IMR-90 (cell line): ENCODE data around the gene RASSF4. TPM values are rescaled to one million over a fixed set of nuclear protein-coding genes. Genes with fewer than 3 reads are reported as not detected.

ENCODE experiments used
- ATAC-seq: fragments of 200-7000 bp; cut with Tn5 transposase; 2 replicates; pipeline ENCODE4 v1.9.1; 2020; ENCODE audit warnings: low read depth, mild to moderate bottlenecking, moderate library complexity
- BruUV-seq: library from RNA; stranded (reverse); fragments of 400-500 nt; replicated peaks from 2 replicates; lab custom pipeline; 2021; lab: Mats Ljungman, UMichigan
- CTCF ChIA-PET: fragments of 300-600 bp; formaldehyde crosslinking; extraction: SDS; loops from one replicate; lab custom pipeline; 2021; ENCODE audit warnings: antibody characterized with exemption; lab: Yijun Ruan, JAX
- POLR2A ChIA-PET: fragments of 300-600 bp; sonication (Branson Sonifier 250); formaldehyde crosslinking; loops from one replicate; lab custom pipeline; 2022; ENCODE audit warnings: antibody characterized with exemption; ENCODE audit not compliant: unreplicated experiment; lab: Charles Lee
- DNase-seq: peaks from one replicate; pipeline ENCODE4 v3.0.0; 2013
- H2AFZ ChIP-seq: replicated peaks from 2 replicates; pipeline ENCODE3; 2013; ENCODE audit warnings: low read length, mild to moderate bottlenecking; ENCODE audit not compliant: poor library complexity
- H2AK5ac ChIP-seq: 2 replicates; pipeline ENCODE4 v1.6.1; 2013; ENCODE audit warnings: low read depth, low read length, inconsistent platforms
- H2AK9ac ChIP-seq: replicated peaks from 2 replicates; pipeline ENCODE3; 2013; ENCODE audit warnings: mild to moderate bottlenecking, low read depth, low read length, moderate library complexity; ENCODE audit not compliant: poor library complexity
- H2BK120ac ChIP-seq: 2 replicates; pipeline ENCODE4 v1.6.1; 2013; ENCODE audit warnings: low read depth, low read length, inconsistent platforms
- H2BK15ac ChIP-seq: 3 replicates; pipeline ENCODE4 v1.6.1; 2013; ENCODE audit warnings: low read depth, low read length, inconsistent platforms
- H2BK20ac ChIP-seq: 2 replicates; pipeline ENCODE4 v1.6.1; 2013; ENCODE audit warnings: low read depth, mild to moderate bottlenecking, inconsistent platforms, low read length, moderate library complexity
- H2BK5ac ChIP-seq: 2 replicates; pipeline ENCODE4 v1.6.1; 2013; ENCODE audit warnings: mild to moderate bottlenecking, low read depth, low read length, inconsistent platforms; ENCODE audit not compliant: poor library complexity, severe bottlenecking
- H3K14ac ChIP-seq: replicated peaks from 2 replicates; pipeline ENCODE4 v1.6.1; 2013; ENCODE audit warnings: low read depth, low read length, inconsistent platforms
- H3K18ac ChIP-seq: 2 replicates; pipeline ENCODE4 v1.6.1; 2013; ENCODE audit warnings: low read depth, low read length, control low read depth
- H3K23ac ChIP-seq: 2 replicates; pipeline ENCODE4 v1.6.1; 2013; ENCODE audit warnings: low read depth, low read length, inconsistent platforms
- H3K27ac ChIP-seq: 2 replicates; pipeline ENCODE4 v1.5.1; 2013; ENCODE audit warnings: mild to moderate bottlenecking, control low read depth, low read length; ENCODE audit not compliant: insufficient read depth
- H3K27me3 ChIP-seq: 2 replicates; pipeline ENCODE4 v1.6.1; 2013; ENCODE audit warnings: low read length; ENCODE audit not compliant: control insufficient read depth, insufficient read depth
- H3K36me3 ChIP-seq: 2 replicates; pipeline ENCODE4 v1.6.1; 2013; ENCODE audit warnings: low read length, mixed read lengths; ENCODE audit not compliant: control insufficient read depth, insufficient read depth
- H3K4ac ChIP-seq: 2 replicates; pipeline ENCODE4 v1.6.1; 2013; ENCODE audit warnings: low read depth, low read length, inconsistent platforms
- H3K4me1 ChIP-seq: 2 replicates; pipeline ENCODE4 v1.6.1; 2013; ENCODE audit warnings: low read length, mixed read lengths; ENCODE audit not compliant: control insufficient read depth, insufficient read depth
- H3K4me2 ChIP-seq: 2 replicates; pipeline ENCODE4 v1.6.1; 2013; ENCODE audit warnings: low read depth, mild to moderate bottlenecking, control low read depth, low read length, moderate library complexity
- H3K4me3 ChIP-seq: 2 replicates; pipeline ENCODE4 v1.5.1; 2013; ENCODE audit warnings: low read depth, mild to moderate bottlenecking, control low read depth, low read length, moderate library complexity; ENCODE audit not compliant: insufficient read depth
- H3K56ac ChIP-seq: 2 replicates; pipeline ENCODE4 v1.6.1; 2013; ENCODE audit warnings: low read length, inconsistent platforms; ENCODE audit not compliant: insufficient read depth; ENCODE audit errors: extremely low read depth
- H3K79me1 ChIP-seq, 2 experiments: 2 replicates each; pipeline ENCODE4 v1.6.1; 2013; ENCODE audit warnings: low read length in 2 of 2, inconsistent platforms in 1 of 2, low read depth in 1 of 2
- H3K9ac ChIP-seq: 2 replicates; pipeline ENCODE4 v1.6.1; 2013; ENCODE audit warnings: low read depth, low read length, control low read depth
- H3K9me1 ChIP-seq: 2 replicates; pipeline ENCODE4 v1.6.1; 2013; ENCODE audit warnings: low read length, inconsistent platforms; ENCODE audit not compliant: insufficient read depth
- H3K9me3 ChIP-seq: 2 replicates; pipeline ENCODE4 v1.6.1; 2013; ENCODE audit warnings: low read length; ENCODE audit not compliant: control insufficient read depth, insufficient read depth
- H4K20me1 ChIP-seq: 2 replicates; pipeline ENCODE4 v1.6.1; 2013; ENCODE audit warnings: low read length, inconsistent platforms; ENCODE audit not compliant: insufficient read depth
- H4K5ac ChIP-seq: 2 replicates; pipeline ENCODE4 v1.6.1; 2013; ENCODE audit warnings: mild to moderate bottlenecking, low read depth, low read length, control low read depth
- H4K8ac ChIP-seq, 2 experiments: 2 replicates each; pipeline ENCODE4 v1.6.1; 2013; ENCODE audit warnings: low read depth in 2 of 2, low read length in 2 of 2, control low read depth in 1 of 2, inconsistent platforms in 1 of 2
- H4K91ac ChIP-seq: 2 replicates; pipeline ENCODE4 v1.6.1; 2013; ENCODE audit warnings: low read depth, low read length, inconsistent platforms; ENCODE audit not compliant: insufficient read depth
- BHLHE40 ChIP-seq: fragments of 150-350 bp; IDR thresholded peaks from 2 replicates; pipeline ENCODE4 v1.6.1; 2016; ENCODE audit warnings: mild to moderate bottlenecking, low read depth, low read length
- CEBPB ChIP-seq: IDR thresholded peaks from 2 replicates; pipeline ENCODE4 v1.6.1; 2012; ENCODE audit warnings: low read depth, low read length, improper control_type of control experiment
- CHD1 ChIP-seq: IDR thresholded peaks from 2 replicates; pipeline ENCODE4 v1.6.1; 2012; ENCODE audit warnings: low read depth, low read length, improper control_type of control experiment
- FOS ChIP-seq: fragments of 150-350 bp; IDR thresholded peaks from 2 replicates; pipeline ENCODE4 v1.6.1; 2016; ENCODE audit warnings: low read depth, low read length
- MAFK ChIP-seq: IDR thresholded peaks from 2 replicates; pipeline ENCODE4 v1.6.1; 2012; ENCODE audit warnings: low read depth, low read length, improper control_type of control experiment
- MAZ ChIP-seq: IDR thresholded peaks from 2 replicates; pipeline ENCODE4 v1.6.1; 2012; ENCODE audit warnings: low read depth, mild to moderate bottlenecking, low read length, improper control_type of control experiment, moderate library complexity, borderline replicate concordance
- MXI1 ChIP-seq: IDR thresholded peaks from 2 replicates; pipeline ENCODE4 v1.6.1; 2012; ENCODE audit warnings: low read depth, mild to moderate bottlenecking, low read length, moderate library complexity, borderline replicate concordance
- NFE2L2 ChIP-seq: fragments of 150-350 bp; IDR thresholded peaks from 2 replicates; pipeline ENCODE4 v1.6.1; 2016; ENCODE audit warnings: low read depth, mild to moderate bottlenecking, low read length
- POLR2A ChIP-seq: IDR thresholded peaks from 2 replicates; pipeline ENCODE4 v1.6.1; 2012; ENCODE audit warnings: mild to moderate bottlenecking, low read depth, low read length
- RAD21 ChIP-seq: IDR thresholded peaks from 2 replicates; pipeline ENCODE4 v1.6.1; 2012; ENCODE audit warnings: low read length, improper control_type of control experiment
- RCOR1 ChIP-seq: IDR thresholded peaks from 2 replicates; pipeline ENCODE4 v1.6.1; 2012; ENCODE audit warnings: mild to moderate bottlenecking, low read length, improper control_type of control experiment; ENCODE audit not compliant: insufficient replicate concordance
- RFX5 ChIP-seq: IDR thresholded peaks from 2 replicates; pipeline ENCODE4 v1.8.0; 2012; ENCODE audit warnings: low read depth, mild to moderate bottlenecking, low read length, moderate library complexity
- SMC3 ChIP-seq: fragments of 150-350 bp; IDR thresholded peaks from 2 replicates; pipeline ENCODE4 v1.6.1; 2016; ENCODE audit warnings: low read depth, mild to moderate bottlenecking, antibody characterized with exemption, low read length, moderate library complexity
- WGBS, 2 experiments: methylation state at CpG; one replicate each; pipeline versions ENCODE4 v1.1.5 to v1.1.7; 2013; ENCODE audit warnings: missing lambda C conversion rate in 2 of 2; ENCODE audit not compliant: insufficient read length in 1 of 2; ENCODE audit errors: extremely low coverage in 2 of 2; 5-methylcytosine and 5-hydroxymethylcytosine counted together
- dilution Hi-C: fragments of 300-500 bp; cut with HindIII; formaldehyde crosslinking; loops from one replicate; pipeline ENCODE4 v1.14.3; 2018; ENCODE audit warnings: low sequenced_read_pairs; ENCODE audit not compliant: unreplicated experiment
- in situ Hi-C: fragments of 300-500 bp; cut with MboI; formaldehyde crosslinking; loops from 3 replicates; pipeline ENCODE4 v1.14.3; 2019; ENCODE audit warnings: low sequenced_read_pairs, inconsistent platforms, mixed read lengths
- intact Hi-C: fragments of 100-400 bp; cut with micrococcal nuclease; formaldehyde crosslinking; loops from 2 replicates; pipeline ENCODE4 v1.10.0; 2022
- polyA plus RNA-seq, 3 experiments: library from polyadenylated mRNA; depleted of rRNA; stranded (reverse); fragments of >200 nt; gene quantifications; 2 replicates each; pipeline ENCODE4 v1.2.3, GENCODE V29; 2012; ENCODE audit warnings: low replicate concordance in 1 of 3
- total RNA-seq: library from RNA; depleted of rRNA; stranded (reverse); fragments of >200 nt; gene quantifications from 2 replicates; pipeline ENCODE4 v1.2.3, GENCODE V29; 2012
- TF ChIP-seq, protein P1 (sequence below): conservative IDR thresholded peaks from 2 replicates; pipeline ENCODE4 v1.5.1; 2012; ENCODE audit warnings: mild to moderate bottlenecking, low read depth, low read length, improper control_type of control experiment
- TF ChIP-seq, protein P2 (sequence below): fragments of 150-350 bp; IDR thresholded peaks from 2 replicates; pipeline ENCODE4 v1.6.1; 2017; ENCODE audit warnings: mild to moderate bottlenecking, antibody characterized with exemption, low read length, low read depth
- TF ChIP-seq, protein P3 (sequence below): fragments of 150-350 bp; IDR thresholded peaks from 2 replicates; pipeline ENCODE4 v1.6.1; 2016; ENCODE audit warnings: low read depth, mild to moderate bottlenecking, low read length, moderate library complexity, borderline replicate concordance

RASSF4 gene
- total and polyA plus RNA-seq, 2 of the 4 experiments (the other 2 are of a cell fraction): 5.9 to 8.6 TPM

DNA sequence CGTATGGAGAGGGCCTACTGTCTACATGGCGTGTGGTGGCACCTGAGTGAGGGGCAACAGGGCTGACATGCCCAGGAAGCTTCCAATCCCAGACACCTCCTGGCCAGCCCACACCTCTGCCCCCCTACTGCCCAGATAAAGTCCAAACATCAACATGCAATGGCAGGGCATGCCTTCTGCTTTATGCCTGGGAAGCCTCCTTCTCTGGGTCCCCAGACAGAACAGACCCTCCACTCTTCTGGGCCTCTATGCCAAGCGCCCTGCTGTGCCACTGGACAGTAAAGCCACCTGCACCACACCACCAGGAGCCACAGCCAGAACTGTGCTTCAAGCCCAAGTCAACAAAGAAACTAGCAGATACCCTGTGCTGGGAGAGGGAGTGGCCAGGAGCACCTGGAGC, 36.0 kb upstream of the RASSF4 start:
- no peak overlapping the region for H2AFZ ChIP-seq
- H3K79me1 ChIP-seq: no peaks in the 10 kb centered on the region
- H4K91ac ChIP-seq: no peak overlapping the region
- H3K4ac ChIP-seq: no peak overlapping the region
- DNase-seq: no peak
- H3K27me3 ChIP-seq: peaks cover 44% of the 10 kb centered on the region
- no peak overlapping the region for H3K4me3 ChIP-seq
- no peak overlapping the region for H2BK15ac ChIP-seq
- H4K8ac ChIP-seq: no peak overlapping the region
- H4K5ac ChIP-seq: no peak overlapping the region
- TF ChIP-seq, protein P1, sequence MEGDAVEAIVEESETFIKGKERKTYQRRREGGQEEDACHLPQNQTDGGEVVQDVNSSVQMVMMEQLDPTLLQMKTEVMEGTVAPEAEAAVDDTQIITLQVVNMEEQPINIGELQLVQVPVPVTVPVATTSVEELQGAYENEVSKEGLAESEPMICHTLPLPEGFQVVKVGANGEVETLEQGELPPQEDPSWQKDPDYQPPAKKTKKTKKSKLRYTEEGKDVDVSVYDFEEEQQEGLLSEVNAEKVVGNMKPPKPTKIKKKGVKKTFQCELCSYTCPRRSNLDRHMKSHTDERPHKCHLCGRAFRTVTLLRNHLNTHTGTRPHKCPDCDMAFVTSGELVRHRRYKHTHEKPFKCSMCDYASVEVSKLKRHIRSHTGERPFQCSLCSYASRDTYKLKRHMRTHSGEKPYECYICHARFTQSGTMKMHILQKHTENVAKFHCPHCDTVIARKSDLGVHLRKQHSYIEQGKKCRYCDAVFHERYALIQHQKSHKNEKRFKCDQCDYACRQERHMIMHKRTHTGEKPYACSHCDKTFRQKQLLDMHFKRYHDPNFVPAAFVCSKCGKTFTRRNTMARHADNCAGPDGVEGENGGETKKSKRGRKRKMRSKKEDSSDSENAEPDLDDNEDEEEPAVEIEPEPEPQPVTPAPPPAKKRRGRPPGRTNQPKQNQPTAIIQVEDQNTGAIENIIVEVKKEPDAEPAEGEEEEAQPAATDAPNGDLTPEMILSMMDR: no peak
- TF ChIP-seq FOS: no peak
- no peak for TF ChIP-seq CHD1
- TF ChIP-seq, protein P2, sequence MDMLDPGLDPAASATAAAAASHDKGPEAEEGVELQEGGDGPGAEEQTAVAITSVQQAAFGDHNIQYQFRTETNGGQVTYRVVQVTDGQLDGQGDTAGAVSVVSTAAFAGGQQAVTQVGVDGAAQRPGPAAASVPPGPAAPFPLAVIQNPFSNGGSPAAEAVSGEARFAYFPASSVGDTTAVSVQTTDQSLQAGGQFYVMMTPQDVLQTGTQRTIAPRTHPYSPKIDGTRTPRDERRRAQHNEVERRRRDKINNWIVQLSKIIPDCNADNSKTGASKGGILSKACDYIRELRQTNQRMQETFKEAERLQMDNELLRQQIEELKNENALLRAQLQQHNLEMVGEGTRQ: no peak
- TF ChIP-seq, protein P3, sequence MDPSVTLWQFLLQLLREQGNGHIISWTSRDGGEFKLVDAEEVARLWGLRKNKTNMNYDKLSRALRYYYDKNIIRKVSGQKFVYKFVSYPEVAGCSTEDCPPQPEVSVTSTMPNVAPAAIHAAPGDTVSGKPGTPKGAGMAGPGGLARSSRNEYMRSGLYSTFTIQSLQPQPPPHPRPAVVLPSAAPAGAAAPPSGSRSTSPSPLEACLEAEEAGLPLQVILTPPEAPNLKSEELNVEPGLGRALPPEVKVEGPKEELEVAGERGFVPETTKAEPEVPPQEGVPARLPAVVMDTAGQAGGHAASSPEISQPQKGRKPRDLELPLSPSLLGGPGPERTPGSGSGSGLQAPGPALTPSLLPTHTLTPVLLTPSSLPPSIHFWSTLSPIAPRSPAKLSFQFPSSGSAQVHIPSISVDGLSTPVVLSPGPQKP: no peak
- TF ChIP-seq RFX5: no peak
- no peak for TF ChIP-seq CEBPB
- no peak for TF ChIP-seq NFE2L2
- no peak for TF ChIP-seq BHLHE40
- TF ChIP-seq RAD21: no peak
- TF ChIP-seq SMC3: no peak
- no peak for TF ChIP-seq POLR2A
- TF ChIP-seq MAFK: no peak
- no peak for TF ChIP-seq MAZ
- TF ChIP-seq RCOR1: no peak
- no peak for TF ChIP-seq MXI1
- H3K9me1 ChIP-seq: no peaks in the 10 kb centered on the region; the same call in 1 of the 2 replicates
- no peak overlapping the region for H3K23ac ChIP-seq
- H3K9me3 ChIP-seq: no peaks in the 10 kb centered on the region
- no TSS peak for BruUV-seq
- H4K20me1 ChIP-seq: no peaks in the 10 kb centered on the region
- no peak overlapping the region for H2BK20ac ChIP-seq
- no peak overlapping the region for H2BK5ac ChIP-seq
- H2AK9ac ChIP-seq: no peak overlapping the region
- no peak overlapping the region for H3K4me2 ChIP-seq
- no peak overlapping the region for H3K14ac ChIP-seq
- no peak overlapping the region for H3K18ac ChIP-seq
- intact Hi-C loops (no loop called here), in situ Hi-C loops (no loop called here), dilution Hi-C loops (no loop called here)
- no CpG with 5 or more reads among the region's 3 CpGs for WGBS, 2 experiments
- ATAC-seq: no peak
- H3K36me3 ChIP-seq: no peaks in the 10 kb centered on the region
- POLR2A ChIA-PET: no interaction called here
- H3K4me1 ChIP-seq: no peaks in the 10 kb centered on the region
- H3K9ac ChIP-seq: no peak overlapping the region
- H2AK5ac ChIP-seq: no peak overlapping the region
- CTCF ChIA-PET: no interaction called here
- no peak overlapping the region for H2BK120ac ChIP-seq
- no peak overlapping the region for H3K27ac ChIP-seq
- no peak overlapping the region for H3K56ac ChIP-seq
